Neutrophil (primary cell): ENCODE measurements around the gene ZNF821.
A peak's percentile ranks its signal among the peaks of the same experiment; 100 is the strongest.

ENCODE experiments used
- H3K27ac ChIP-seq: fragments of 200-600 bp; sonication (generic); 2 replicates; pipeline ENCODE4 v1.5.1; 2016; ENCODE audit warnings: mild to moderate bottlenecking, moderate library complexity
- H3K27me3 ChIP-seq: fragments of 200-600 bp; sonication (generic); 2 replicates; pipeline ENCODE4 v1.6.0; 2016; ENCODE audit warnings: mild to moderate bottlenecking
- H3K36me3 ChIP-seq: fragments of 200-600 bp; sonication (generic); 2 replicates; pipeline ENCODE4 v1.5.1; 2017
- H3K4me1 ChIP-seq, 2 experiments: fragments of 200-600 bp in 1 of 2; sonication (generic) in 1 of 2; 1 replicate in 1 of 2; 2 replicates in 1 of 2; pipeline versions ENCODE4 v1.5.1 to v1.6.1; 2013 to 2016; ENCODE audit warnings: low read depth in 1 of 2, low read length in 1 of 2, mild to moderate bottlenecking in 1 of 2, moderate library complexity in 1 of 2; ENCODE audit not compliant: control insufficient read depth in 1 of 2, insufficient read depth in 1 of 2
- H3K4me3 ChIP-seq, 2 experiments: fragments of 200-600 bp in 1 of 2; sonication (generic) in 1 of 2; 1 replicate in 1 of 2; 2 replicates in 1 of 2; pipeline ENCODE4 v1.5.1; 2013 to 2016; ENCODE audit warnings: low read depth in 1 of 2, low read length in 1 of 2, mild to moderate bottlenecking in 1 of 2, moderate library complexity in 1 of 2
- H3K9me3 ChIP-seq: fragments of 200-600 bp; sonication (generic); 2 replicates; pipeline ENCODE4 v1.5.1; 2016
- TF ChIP-seq, protein P1 (sequence below): fragments of 200-600 bp; sonication (generic); IDR thresholded peaks from 2 replicates; pipeline ENCODE4 v1.5.1; 2016; ENCODE audit warnings: antibody characterized with exemption

ZNF821 gene

DNA sequence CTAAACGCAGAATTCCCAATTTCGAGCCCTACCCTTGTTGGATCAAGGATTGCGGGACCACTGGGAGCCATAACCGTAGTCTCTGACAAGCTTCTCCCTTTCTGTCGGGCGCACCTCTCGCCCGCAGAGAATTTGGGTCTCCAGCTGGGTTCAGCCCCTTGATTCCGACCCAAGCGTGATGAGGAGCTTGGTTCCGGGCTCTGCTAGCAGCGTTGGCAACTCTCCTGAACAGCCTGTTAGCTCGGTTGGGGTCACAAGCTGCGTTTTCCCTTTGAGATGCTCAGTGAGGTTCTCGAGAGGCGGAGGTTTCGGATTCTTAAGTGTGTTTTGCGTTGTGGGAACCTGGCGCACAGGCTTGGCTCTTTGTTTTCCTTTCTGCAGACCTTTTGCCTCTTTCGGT is 37.6 kb downstream of the ZNF821 start:
- peaks cover 37% of the 10 kb centered on the region for H3K36me3 ChIP-seq
- H3K27ac ChIP-seq: peak overlapping the region; percentile 82
- TF ChIP-seq, protein P1, sequence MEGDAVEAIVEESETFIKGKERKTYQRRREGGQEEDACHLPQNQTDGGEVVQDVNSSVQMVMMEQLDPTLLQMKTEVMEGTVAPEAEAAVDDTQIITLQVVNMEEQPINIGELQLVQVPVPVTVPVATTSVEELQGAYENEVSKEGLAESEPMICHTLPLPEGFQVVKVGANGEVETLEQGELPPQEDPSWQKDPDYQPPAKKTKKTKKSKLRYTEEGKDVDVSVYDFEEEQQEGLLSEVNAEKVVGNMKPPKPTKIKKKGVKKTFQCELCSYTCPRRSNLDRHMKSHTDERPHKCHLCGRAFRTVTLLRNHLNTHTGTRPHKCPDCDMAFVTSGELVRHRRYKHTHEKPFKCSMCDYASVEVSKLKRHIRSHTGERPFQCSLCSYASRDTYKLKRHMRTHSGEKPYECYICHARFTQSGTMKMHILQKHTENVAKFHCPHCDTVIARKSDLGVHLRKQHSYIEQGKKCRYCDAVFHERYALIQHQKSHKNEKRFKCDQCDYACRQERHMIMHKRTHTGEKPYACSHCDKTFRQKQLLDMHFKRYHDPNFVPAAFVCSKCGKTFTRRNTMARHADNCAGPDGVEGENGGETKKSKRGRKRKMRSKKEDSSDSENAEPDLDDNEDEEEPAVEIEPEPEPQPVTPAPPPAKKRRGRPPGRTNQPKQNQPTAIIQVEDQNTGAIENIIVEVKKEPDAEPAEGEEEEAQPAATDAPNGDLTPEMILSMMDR: no peak
- H3K27me3 ChIP-seq: no peaks in the 10 kb centered on the region
- H3K4me1 ChIP-seq: peaks cover 13 to 19% of the 10 kb centered on the region in 2 experiments
- H3K4me3 ChIP-seq: peak overlapping the region; percentile 92 to 96
- H3K9me3 ChIP-seq: no peaks in the 10 kb centered on the region

DNA sequence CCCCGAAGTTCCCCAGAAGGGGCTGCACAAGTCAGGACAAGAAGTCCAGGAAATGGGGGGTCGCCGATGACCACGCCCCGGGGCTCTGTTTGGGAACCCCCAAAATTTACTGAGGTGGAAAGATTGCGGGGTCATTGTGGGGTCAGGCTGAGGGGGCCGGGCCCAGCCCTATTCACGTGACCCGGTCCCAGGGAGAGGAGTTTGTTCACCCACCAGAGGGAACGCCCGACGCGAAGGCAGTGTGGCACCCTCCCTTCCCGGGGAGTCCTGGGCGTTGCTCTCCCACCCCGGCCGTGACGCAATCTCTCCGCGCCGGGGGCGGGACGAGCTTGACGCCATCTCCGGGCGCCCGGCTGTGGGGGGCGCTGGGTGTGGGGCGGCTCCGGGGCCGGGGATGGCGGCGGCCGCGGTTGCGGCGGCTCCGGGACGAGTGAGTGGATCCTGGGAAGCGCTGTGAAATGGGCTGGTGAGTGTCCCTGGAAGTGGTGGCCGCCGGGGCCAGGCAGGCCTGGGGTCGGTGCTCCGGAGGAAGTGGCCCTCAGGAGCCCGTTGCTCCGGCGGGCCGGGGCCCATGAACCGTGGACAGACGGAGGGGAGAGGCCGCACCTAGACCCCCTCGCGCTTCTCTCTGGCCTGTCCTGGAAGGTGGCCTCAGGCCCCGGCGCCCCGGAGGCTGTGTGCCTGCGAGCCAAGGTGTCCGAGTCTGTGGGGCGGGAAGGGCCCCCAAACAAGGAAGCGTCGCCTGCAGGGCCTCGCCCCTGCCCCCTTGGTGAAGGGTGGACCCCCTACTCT is 38.1 kb downstream of the ZNF821 start, which contains the start of gene ATXN1L:
Gene ATXN1L (plus strand): TSS at position 338 of the 792 bp plus-strand sequence. CDS start 3,765 bp downstream, outside the sequence.
- H3K4me3 ChIP-seq: peak within 1 kb of the TSS; percentile 92 to 96
- peaks cover 31% of the 10 kb centered on the region for H3K36me3 ChIP-seq
- no peaks in the 10 kb centered on the region for H3K9me3 ChIP-seq
- peaks cover 13 to 19% of the 10 kb centered on the region in 2 experiments for H3K4me1 ChIP-seq
- peak within 1 kb of the TSS; percentile 82 for H3K27ac ChIP-seq
- TF ChIP-seq, protein P1: peak; percentile 24
- H3K27me3 ChIP-seq: no peaks in the 10 kb centered on the region

DNA sequence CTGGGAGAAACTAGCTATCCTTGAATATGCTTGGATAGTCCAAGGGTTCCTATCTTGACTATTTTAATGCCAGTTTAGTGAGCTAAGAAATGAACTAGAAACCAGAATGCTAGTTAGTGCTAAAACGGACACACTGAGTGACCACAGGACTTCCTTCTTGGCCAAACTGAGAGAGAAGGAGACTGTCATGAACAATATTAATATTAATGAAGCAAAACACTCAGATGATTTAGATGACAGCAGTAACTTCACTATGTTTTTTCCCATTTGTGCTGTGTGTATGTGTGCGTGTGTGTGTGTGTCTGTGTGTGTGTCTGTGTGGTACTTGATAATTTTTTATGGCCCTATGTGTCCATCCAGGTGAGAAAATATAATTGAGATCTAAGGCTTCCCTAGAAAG is 40.4 kb downstream of the ZNF821 start:
- Histone ChIP-seq H3K4me3 (no peak overlapping the region), H3K4me1 (peaks cover 13 to 19% of the 10 kb centered on the region in 2 experiments)
- TF ChIP-seq, protein P1: no peak

DNA sequence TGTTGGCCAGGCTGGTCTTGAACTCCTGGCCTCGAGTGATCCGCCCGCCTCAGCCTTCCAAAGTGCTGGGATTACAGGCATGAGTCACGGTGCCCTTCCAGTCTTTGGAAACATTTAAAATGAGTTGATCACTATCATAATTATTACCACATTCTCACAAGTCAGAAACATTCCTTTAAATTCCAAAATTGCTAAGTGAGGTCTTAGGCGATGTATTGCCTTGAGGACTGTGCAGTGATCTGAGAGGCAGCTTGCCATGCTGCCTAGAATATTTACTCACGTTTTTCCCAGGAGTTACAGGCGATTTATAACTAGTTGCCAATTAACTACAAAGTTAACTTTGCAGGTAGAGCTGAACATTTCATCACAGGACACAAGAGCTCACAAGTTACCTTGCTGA is 43.9 kb downstream of the ZNF821 start:
- Histone ChIP-seq H3K4me1 (peaks cover 0 to 2% of the 10 kb centered on the region in 2 experiments), H3K27ac (no peak overlapping the region), H3K4me3 (no peak overlapping the region), H3K36me3 (no peaks in the 10 kb centered on the region), H3K9me3 (no peaks in the 10 kb centered on the region), H3K27me3 (no peaks in the 10 kb centered on the region)
- TF ChIP-seq, protein P1: no peak

More for the DNA sequence above, 40.4 kb downstream of the ZNF821 start:
- peaks cover 8% of the 10 kb centered on the region for H3K36me3 ChIP-seq
- no peak overlapping the region for H3K27ac ChIP-seq
- no peaks in the 10 kb centered on the region for H3K9me3 ChIP-seq
- no peaks in the 10 kb centered on the region for H3K27me3 ChIP-seq

DNA sequence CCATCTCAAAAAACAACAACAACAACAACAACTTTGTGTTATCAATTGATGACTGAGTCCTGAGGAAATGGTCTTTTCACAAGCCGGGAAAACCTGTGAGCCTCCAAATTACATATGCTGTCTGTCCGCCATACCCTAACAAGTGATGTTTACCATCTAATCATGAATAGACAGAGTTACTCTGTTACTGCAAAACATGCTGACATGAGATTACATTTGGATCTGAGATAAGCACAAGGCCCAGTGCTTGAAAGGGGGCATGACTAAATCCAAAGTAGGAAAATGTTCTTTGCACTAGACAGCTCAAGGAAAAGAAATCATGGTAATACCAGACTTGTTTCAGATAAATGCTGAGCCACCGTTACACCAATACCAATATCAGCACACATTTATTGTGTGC is 46.8 kb downstream of the ZNF821 start:
- no peak overlapping the region for H3K27ac ChIP-seq
- no peaks in the 10 kb centered on the region for H3K27me3 ChIP-seq
- TF ChIP-seq, protein P1: no peak
- H3K36me3 ChIP-seq: no peaks in the 10 kb centered on the region
- H3K4me1 ChIP-seq: no peaks in the 10 kb centered on the region
- H3K9me3 ChIP-seq: no peaks in the 10 kb centered on the region
- no peak overlapping the region for H3K4me3 ChIP-seq
